GM21619 (cell line): ENCODE data around the gene UBE2C.
"Not testable (repeated sequence)": the region's sequence is repeated elsewhere in the genome, so short reads cannot be mapped to it uniquely, and the experiment has no call there.

Experiments
- ATAC-seq: cut with Tn5 transposase; IDR thresholded peaks from one replicate; pipeline ENCODE4 v1.9.1; 2021; ENCODE audit not compliant: unreplicated experiment

The UBE2C gene

DNA sequence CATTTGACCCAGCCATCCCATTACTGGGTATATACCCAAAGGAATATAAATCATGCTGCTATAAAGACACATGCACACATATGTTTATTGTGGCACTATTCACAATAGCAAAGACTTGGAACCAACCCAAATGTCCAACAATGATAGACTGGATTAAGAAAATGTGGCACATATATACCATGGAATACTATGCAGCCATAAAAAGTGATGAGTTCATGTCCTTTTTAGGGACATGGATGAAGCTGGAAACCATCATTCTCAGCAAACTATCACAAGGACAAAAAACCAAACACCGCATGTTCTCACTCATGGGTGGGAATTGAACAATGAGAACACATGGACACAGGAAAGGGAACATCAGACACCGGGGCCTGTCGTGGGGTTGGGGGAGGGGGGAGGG lies 14.5 kb upstream of the UBE2C start:
- not testable (repeated sequence) for ATAC-seq

DNA sequence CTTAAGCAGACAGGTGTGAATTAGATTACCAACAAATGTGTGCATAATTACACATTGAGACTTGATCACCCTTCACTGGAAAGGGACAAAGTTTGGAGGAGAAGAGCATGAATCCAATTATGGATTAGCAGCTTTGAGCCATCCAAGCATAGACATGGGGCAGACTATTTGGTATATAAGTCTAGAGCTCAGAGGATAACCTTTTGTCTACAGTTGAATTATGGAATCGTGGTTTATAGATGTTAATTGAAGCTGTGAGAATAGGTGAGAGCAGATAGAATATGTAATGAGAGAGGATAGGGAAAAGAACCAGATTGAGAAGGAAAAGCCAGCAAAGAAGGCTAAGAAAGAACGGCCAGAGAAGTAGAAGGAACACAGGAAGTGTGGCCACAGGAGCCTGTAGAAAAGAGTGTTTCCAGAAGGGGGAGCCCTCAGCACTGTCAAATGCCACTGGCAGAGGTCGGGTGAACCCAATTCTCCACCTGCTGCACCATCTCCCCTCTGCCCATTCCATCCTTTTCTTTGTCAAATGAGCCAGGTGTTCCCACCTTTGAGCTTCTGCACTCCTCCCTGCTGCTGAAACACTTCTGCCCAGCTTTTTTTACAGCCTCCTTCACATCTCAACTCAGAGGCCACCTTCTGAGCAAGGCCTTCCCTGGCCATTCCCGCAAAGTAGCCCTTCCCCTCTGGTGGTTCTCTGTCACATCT lies 13.4 kb upstream of the UBE2C start:
- no peak for ATAC-seq

DNA sequence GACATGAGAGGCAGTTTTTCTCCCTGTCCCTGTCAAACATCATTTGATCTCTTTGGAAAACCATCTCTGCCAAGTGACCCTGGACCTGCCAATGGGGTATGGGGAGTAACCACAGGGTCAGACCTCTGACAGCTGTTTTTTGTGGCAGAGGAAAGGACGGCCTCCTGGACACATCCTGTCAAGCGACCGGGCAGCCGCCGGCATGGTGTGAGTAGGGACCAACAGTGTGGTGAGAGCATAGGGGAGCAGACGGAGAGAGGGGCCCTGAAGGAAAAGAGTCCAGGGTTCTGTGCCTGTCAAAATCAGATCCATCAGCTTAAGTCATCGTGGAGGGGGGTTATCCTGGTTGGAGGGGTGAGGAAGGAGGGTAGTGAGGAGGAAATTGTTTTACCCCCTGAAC lies 10.6 kb upstream of the UBE2C start:
- no peak for ATAC-seq

DNA sequence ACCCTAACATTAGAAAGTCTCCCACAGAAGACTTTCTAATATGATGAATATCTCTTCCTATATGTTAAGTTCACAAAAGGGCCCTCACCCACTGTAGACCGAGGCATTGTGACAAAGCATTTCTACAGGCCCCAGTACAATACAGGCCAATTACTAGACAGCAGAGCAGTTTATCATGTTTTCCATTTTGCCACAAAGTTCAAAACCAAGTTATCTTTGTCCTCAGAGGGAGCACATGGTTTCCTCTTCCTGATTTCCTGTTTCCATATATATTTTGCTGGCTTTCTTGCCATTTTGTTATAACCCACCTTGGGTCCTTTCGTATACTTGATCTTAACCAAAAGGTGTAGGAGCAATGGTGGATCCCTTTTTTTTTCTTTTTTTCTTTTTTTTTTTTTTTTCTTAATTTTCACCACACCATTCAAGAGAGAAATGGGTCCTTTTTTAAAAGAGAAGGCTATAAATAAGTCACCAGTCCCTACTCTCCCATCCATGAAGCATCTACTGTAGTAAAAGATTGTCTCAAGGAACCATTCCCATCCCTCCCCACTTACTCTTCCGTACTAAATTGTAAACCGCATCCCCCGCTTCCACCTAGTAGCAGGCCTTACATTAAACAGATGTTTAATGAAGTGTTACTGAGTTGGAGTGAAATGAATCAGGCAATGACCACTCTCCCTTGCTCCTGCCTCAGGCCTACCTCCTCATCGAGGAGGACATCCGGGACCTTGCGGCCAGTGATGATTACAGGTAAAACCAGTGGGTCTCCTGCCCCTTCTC lies 2.1 kb upstream of the UBE2C start:
- no peak for ATAC-seq

DNA sequence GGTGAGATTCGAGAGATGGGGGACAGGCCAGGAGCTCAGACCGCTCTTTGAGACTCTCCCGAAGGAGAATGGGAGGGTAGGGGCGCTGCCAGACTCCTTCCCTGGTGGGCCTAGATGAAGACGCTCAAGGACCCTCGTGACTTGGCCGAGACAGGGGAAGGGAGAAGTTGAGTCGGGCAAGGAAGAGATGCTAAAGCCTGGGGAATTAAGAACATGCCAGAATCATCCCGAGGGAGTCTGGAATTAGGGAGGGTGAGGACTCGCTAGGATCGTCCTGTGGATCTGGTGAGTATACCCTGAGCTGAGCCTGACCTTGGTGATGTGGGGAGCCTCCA lies 529 bp downstream of the UBE2C start:
- ATAC-seq, result no peak

DNA sequence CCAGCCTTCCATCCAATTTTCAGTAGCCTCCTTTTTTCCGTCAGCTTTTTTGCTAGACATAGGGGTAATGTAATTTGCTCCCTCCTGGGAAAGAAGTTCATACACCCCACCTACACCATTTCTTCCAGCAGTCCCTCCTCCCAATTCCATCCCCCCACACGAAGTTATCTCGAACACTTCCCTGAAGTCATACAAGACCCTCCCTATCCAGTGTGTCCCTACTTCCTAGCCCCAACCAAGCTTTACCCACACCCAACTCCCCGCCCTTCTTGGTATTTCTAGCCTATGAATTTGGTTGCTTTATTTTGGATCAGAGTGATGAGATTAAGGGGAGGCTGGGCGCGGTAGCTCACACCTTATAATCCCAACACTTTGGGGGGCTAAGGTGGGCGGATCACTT lies 1.0 kb downstream of the UBE2C start:
- no peak for ATAC-seq

DNA sequence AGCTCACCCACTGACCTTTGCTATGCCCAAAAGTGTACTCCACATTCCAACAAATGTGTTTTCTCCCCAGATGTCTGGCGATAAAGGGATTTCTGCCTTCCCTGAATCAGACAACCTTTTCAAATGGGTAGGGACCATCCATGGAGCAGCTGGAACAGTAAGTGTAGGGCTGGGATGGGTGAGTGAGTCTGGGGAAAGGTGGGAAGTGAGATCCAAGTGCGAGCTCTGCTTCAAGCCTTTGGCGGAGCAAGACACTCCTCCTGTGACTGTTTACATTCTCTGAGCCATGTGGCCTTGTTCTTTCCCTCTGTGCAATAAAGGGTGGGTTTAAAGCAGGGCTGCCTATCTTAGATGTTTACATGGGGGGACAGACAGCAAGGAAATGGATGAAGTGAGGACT lies 1.9 kb downstream of the UBE2C start:
- ATAC-seq, result no peak

DNA sequence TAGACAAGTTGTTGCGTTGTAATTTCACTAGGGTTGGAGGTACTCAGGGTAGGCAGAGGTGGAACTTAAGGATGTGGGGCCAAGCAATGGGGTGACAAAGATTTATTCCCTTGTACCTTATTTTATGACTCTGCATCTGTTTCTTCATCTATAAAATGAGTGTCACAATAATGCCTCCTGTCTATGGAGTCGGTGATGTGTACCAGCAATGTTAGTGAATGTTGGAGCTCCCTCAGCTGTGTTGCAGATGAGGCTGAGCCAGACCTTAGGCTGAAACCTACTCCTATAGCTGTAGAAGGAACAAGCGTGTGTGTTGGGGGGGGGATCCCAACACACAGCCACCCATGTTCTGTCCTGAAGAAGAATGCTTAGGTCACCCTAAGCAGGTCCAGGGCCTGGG lies 4.5 kb downstream of the UBE2C start:
- ATAC-seq, result no peak

DNA sequence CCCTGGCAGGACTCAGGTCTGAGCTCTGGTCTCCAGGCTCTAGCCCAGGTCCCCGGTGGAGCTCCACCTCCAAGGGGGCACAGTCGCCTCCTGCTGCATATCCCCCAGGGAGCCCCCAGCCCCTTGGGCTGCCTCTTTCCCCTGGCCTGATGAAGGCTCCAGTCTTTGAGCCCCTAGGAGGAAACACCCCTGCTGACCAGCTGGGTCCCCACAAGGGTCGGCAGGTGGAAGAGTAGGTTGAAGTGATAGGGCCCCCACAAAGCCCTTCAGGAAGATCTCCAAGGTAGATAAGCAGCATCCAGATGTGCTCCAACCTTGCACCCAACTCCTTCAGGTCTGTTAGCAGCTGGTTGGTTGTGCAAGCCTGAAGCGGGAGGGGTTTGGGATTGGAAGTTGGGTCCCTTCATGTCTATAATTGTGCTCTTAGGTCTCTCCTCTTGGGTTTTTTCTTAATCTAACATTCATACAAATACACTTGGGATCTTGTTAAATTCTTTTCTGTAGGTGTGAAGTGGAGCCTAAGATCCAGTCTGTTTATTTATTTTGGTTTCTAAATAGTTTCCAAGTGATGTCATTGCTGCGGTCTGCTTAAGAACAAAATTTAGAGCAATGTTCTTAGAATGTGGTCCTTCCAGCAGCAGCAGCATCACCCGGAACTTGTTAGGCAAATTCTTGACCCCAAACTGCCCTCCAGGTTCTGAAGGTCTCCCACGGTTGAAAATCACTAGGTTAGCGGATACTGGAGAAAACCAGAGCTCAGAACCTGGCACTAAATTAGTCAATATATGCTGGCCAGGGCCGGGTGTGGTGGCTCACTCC lies 5.1 kb downstream of the UBE2C start:
- ATAC-seq, result no peak

DNA sequence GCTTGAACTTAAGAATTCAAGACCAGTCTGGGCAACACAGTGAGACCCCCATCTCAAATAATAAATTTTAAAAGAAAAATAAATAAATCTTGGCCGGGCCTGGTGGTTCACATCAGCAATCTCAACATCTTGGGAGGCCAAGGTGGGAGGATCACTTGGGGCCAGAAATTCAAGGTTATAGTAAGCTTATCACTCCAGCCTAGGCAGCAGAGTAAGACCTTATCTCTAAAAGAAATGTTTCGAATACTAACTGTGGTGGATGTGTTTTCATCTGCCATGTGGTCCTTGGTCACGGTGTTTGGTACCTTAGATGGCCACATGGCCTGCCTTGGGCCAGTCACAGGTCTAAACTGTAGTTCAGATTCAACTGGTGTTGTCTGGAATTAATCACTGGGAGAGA lies 5.8 kb downstream of the UBE2C start:
- ATAC-seq, result no peak

DNA sequence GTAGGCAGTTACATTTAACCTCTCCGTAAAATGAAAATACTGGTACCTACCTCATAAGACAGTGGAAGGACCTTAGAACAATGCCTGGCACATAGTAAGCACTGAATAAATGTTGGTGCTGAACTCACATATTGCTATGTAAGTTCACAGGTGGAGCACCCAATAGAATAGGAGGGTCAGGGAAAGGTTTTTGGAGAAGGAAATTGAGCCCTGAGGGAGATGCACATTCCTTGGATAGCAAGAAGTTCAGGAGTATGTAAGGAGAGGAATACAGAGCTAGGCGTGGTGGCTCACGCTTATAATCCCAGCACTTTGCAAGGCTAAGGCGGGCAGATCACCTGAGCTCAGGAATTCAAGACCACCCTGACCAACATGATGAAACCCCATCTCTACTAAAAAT lies 7.0 kb downstream of the UBE2C start:
- no peak for ATAC-seq

DNA sequence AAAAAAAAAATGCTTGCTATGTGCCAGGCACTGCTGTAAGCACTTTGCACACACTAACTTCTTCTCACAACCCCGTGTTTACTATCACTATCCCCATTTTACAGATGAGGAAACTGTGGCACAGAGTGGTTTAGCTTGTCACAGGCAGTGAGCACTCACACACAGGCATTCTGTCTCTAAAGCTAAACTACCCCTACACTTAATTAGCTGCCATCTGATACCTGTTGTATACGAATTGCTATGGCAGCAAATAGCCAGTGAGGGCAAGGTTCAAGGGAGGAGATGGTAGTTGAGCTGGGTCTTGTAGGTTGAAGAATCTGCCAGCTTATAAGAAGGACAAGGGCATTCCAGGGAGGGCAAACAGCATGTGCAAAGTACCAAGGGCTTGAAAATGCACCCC lies 9.5 kb downstream of the UBE2C start:
- no peak for ATAC-seq

DNA sequence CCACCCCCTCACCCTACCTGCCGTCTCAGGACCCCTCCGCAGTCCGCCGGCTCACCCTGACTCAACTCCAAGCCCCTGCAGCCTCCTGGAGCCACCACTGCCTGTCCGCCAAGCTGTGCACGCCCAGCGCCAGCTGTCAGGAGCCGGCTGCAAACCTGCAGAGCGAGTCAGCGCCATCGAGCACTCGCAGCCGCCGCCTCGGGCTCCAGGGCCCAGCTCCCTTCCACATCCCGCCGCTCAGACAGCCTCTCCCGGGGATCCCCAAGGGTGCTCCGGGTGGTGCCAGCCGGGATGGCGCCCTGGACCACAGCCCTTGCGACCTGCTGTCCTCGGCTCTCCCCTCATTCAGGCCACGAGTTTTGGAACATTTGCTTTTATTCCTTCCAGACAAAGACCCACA lies 10.4 kb downstream of the UBE2C start:
- ATAC-seq, result no peak

DNA sequence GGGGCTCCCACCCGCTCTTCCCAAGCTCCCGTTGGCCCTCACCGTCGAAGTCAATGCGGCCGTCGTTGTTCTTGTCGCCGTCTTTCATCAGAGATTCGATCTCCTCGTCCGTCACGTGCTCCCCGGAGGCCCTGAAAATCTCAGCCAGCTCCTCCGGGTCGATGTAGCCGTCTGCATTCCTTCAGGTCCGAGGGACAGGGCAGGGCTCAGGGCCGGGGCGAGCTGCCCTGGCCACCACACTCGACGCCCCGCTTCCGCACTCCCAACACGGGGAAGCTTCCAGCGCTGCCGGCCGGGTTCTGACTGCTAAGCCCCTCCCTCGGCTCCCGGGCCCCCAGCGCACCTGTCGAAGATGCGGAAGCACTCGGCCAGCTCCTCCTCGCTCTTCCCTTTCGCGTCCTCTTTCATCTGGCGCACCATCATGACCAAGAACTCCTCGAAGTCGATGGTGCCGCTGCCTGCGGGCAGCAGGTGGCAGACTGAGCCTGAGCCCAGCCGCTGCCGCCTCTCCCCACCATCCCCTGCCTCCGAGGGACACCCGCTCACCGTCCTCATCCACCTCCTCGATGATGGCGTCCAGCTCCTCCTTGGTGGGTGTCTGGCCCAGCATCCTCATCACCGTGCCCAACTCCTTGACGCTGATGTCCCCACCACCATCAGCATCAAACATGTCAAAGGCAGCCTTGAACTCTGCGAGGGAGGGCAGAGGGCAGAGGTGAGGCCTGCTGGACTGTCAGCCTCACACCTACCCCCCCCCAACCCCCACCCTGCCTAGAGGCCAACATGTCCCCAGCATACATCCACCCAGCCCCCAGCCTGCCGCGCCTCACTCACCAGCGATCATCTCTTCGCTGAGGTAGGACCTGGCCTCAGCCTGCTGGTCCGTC lies 11.7 kb downstream of the UBE2C start:
- ATAC-seq, result no peak

DNA sequence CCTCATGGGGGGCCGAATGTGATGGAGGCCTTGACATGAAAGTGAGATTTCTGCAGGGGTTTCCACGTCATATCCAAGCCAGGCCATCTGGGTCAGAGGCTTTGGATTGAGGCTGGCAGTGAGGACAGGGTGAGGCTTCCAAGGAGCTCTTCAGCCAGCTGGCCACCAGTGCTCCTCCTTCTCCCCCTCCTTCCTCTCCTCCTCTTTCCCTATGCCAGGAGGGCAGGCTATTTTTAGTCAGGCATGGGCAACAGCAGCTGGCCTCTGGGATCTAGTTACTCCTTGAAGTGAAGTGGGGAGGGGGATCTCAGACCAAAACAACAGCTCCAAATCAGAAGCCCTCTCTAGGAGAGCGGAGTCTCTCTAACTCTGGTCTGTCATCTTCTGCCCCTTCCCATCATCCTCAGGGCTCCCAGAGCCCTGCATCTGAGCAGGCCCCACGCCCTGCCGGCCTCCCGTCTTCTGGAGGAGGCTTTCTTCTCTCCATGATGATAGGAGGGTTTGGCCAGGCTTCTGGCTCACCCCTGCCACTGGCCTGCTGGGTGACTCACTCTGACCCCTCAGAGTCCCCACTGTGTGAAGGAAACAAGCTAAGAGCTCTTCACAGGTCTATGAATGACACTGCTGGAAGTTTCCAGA lies 14.1 kb downstream of the UBE2C start:
- ATAC-seq, result no peak

DNA sequence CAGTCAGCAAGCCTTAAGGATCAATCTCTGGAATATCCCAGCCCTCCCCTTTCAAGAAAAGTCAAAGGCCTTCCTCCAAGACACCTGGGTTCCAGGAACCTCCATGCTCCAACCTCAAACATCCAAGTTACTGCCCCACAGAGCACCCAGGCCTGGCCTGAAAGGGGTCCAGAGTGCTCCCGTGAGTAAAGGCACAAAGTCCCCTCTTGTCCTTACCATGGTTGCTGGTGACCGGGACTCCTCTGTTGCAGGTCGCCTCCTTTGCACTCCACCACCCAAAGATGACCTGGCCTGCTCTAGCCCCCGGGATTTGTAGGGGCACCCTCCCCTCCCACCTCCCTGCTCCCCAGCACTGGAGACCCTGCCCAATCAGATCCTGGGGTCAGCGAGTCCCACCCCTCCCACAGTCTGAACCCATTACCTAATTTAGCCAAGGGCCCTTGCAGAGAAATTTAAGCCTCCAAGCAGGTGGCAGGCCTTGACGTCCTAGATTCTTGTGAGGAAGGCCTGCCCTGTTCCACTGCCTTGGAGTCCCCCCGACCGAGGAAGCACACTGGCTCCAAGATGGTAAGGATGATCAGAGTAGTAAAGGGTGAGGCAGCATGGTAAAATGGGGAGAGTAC lies 14.7 kb downstream of the UBE2C start, which contains the start of gene TNNC2:
TNNC2 (minus strand) TSS at position 283 of the 623 bp plus-strand sequence; CDS start at position 219, 64 bp downstream.
- no peak for ATAC-seq

DNA sequence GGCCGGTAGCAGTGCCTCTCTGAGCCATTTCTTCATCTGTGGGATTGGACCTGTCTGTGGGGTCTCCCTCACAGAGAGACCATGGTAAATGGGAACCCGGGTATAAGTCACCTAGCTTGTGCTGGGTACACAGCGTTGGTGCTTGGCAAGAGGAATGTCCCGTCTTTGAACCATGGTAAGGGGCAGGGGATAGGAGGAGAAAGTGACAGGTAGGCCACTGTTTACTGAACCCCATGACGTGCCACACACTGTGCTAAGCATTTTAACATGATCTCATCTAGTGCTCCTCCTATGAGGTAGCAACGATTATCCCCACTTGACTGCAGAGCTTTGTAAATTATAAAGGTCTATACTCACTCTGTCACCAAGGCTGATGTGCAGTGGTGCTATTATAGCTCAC lies 15.3 kb downstream of the UBE2C start:
- no peak for ATAC-seq

DNA sequence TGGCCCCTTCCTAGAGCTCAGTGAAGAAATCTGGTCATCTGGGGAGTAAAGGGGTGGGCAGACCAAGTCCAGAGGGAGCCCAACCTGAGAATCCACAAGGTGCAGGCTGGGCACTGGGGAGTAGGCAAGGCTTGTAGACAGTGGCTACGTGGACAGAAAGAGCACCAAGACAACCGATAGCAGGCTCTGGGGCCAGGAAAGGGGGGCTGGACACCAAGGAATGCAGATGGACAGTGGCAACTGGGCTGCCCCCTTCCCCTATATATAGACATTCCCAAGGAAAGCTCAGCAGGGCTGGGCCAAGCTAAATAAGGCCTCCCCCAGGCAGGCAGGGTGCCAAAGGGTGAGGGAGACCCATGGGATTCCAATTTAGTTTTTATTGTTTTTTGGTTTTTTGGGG lies 16.1 kb downstream of the UBE2C start:
- no peak for ATAC-seq

DNA sequence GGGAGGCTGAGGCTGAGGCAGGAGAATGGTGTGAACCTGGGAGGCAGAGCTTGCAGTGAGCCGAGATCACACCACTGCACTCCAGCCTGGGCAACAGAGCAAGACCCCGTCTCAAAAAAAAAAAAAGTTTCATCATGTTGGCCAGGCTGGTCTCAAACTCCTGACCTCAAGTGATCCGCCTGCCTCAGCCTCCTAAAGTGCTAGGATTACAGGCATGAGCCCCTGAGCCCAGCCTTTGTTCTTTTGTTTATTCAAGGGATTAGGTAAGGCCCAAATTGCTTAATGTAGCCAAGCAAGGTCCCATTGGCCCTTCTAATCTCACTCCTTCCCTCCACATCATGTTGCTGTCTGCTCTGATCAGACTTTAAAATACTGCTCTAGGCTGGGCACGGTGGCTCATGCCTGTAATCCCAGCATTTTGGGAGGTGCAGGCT lies 17.2 kb downstream of the UBE2C start:
- not testable (repeated sequence) for ATAC-seq

DNA sequence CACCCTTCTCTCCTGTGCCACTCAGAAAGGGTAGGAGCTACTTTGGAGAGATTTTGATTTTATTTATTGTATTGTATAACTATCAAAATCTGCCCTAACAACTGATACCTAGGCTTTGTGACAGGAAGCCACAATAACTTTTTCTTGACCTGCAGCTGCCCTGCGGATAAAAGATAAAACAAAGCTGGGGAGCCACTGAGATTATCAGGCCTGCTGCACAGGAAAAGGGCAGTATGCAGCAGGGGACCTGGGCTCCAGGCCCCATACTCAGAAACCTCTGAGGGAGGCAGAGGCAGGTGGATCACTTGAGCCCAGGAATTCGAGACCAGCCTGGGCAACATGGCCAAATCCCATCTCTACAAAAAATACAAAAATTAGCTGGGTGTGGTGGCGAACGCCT lies 20.2 kb downstream of the UBE2C start:
- no peak for ATAC-seq
